SKM-1 treated with dmso at 0.1 percent for 144 hours (cell line): ENCODE data around the gene PSG5.
"Not testable (repeated sequence)": the region's sequence is repeated elsewhere in the genome, so short reads cannot be mapped to it uniquely, and the experiment has no call there.

ENCODE experiments used
- DNase-seq: peaks from one replicate; lab custom pipeline; 2025; ENCODE audit not compliant: unreplicated experiment; lab: John Stamatoyannopoulos, UW

PSG5 gene

DNA sequence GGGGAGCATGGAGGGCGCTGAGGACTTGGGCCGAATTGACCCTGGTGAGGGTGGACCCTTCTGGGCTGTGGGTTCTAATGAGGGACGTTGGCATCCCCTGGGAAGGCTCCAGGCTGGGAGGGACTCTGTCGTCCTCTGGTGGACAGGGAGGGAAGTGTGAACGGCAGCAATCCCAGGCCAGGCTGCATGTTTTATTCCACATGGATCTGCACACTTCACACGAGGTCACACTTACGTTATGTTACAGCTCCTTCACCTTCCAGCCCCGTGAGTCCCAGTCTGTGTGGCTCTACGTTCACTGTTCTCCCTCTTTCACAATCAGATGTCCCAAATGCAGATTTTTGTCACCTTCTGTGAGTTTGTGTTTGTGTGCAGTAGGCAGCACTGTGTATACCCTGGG is 1.8 kb upstream of the PSG5 start:
- DNase-seq = not testable (repeated sequence)

DNA sequence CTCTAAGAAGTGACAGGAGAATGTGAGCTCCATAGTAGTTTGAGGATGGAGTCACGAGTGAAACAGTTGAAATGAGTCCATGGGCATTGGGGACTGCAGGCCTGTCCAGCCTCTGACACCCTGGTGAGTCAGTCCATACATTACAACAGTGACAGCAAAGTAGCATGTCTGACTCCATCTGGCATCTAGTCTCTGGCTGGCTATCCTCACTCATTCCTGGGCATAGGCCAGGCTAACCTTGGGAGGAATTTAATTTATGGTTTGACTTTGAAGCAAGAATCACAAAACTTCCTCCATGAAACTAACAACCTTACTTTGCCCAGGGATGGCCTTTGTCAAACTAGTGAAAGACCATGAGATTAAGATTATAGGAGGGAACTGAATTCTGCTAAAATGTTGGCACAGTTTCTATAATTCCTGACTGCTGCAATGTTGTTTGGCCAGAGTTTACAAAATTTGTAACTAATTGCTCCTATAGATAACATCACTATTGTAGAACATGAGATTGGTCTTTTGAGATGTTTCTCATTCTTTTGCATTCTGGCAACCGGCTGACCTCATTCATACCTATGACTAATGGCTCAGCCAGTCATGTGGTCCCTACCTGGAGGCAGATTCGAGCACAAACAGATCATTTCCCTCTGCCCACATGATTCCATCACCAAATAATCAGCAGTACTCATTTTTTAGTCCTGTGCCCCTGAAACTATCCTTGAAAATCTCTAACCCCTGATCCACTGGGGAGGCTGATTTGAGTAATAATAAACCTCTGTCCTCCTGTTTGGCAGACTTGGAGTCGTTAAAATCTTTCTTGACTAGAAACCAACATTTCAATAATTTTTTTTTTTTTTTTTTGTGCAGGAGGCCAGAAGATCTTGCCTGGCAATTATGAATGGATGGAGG is 4.2 kb downstream of the PSG5 start:
- DNase-seq = not testable (repeated sequence)

DNA sequence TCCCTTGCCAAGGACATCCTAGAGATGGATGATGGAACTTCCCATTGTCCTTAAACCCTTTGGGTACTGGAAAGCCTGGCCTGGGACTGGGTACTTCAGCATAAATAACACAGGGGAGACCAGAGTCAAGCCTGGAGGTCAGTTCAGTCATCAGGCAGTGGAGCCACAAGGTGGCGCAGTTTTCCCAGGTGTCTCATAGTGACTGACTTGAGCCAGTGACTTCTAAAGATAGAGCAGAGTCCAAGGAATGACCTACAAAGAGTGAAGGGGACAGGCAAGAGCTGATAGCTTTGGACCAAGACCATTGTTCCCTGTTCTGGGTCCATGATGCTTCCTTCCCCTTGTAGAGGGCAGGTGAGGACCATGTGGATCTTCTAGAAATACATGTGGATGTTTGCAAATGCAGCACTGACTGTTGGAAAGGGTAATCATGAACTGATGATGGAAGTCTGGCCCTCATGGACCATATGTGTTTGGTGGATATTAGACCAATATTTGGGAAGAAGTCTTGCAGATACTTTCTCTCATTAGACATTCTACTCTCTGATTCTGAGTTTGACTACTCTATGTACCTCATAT is 6.7 kb downstream of the PSG5 start:
- DNase-seq = not testable (repeated sequence)

DNA sequence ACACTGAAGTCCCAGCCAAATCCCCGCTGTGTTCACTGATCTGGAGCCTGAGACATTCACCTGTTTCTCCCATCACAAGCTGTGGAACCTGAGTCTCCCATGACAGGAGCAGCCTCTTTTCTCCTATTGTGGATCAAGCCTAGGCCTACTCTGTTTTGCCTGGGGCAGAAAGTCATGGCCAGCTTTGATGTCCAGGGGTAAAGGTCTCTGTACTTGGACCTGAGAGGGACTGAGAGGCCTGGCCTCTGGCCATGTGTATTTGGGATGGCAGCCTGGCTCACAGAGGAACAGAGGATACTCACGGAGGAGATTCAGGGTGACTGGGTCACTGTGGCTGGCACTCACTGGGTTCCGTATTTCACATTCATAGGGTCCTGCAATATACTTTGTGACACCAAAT is 7.8 kb downstream of the PSG5 start:
- not testable (repeated sequence) for DNase-seq

DNA sequence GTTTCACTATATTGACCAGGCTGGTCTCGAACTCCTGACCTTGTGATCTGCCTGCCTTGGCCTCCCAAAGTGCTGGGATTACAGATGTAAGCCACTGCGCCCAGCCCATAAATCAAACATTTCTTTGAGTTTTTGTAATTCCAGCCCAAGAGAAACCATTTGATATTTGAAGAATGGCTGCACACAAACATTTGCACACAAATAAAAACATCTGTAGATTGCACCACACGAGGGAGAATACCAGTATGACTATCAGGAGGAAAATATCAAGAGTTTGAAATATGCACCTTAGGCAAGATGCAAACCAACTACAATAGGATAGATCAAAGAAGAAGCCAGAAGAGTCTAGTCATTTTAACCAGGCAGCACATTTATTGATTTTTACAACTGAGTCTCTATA is 20.4 kb downstream of the PSG5 start:
- not testable (repeated sequence) for DNase-seq

DNA sequence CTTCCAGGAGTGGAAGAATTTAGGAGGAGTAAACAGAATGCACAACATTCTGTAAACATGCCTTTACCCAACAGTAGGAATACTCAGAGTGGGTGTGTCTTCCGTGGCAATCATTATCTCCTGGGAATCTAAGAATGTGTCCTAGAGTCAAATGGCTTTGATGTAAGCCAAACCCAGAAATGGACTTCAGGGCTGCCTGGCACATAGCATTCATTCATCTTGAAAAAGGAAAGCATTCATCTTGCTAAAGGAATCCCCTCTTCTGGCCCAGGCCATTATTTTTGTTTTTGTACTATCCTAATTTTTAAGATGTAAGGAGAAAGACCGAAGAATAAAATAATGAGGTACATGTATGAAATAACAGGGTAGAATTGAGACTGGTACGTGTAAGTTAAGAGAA is 23.2 kb downstream of the PSG5 start:
- not testable (repeated sequence) for DNase-seq

DNA sequence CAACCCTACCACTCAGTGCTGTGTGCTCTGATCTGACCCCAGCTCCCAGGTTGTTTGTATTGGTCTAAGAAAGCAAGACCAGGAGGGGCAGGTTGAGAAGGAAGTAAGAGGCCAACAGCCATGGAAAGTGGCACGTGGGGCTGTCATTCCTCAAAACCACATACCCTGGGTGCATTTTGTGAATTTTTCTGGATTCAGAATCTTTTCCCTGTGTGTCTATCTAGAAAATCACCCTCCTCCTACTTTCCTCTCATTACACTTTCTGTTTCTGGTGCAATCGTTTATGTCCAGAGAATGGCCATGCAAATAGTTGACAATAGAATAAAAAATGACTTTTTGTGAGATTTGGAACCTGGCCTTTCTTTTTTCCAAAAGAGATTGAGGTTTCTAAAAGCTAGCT is 24.1 kb downstream of the PSG5 start:
- DNase-seq = not testable (repeated sequence)

DNA sequence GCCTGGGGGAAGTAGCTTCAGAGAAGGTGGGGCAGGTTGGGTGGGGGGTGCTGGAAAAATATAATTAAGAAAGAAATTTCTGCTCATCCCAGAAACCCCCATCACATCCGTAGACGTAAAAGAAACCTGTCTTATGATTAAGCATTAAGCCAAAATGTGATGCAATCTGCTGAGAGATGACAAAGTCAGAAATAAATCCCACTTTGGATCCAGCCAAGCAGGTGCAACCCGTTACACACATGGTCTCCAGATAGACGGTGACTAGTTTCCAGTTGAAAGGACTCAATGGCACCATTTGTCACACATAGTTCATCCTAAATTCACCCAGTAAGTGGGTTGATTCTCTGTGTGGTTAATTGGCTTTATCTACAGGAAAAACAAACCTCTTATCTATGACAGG is 34.1 kb downstream of the PSG5 start:
- DNase-seq = no peak

DNA sequence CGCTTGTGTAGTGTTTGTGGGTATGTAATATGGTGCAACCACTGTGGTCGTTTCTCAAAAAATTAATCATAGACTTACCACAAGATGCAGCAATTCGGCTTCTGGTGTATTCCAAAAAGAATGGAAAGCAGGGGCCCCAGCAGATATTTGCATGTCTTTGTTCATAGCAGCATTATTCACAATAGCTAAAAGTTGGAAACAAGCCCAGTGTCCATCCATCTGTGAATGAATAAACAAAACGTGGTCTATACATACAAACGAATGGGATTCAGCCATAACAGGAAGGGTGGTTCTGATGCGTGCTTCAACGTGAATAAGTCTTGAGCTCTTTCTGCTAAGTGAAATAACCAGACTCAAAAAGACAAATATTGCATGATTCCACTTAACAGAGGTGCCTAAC is 36.5 kb downstream of the PSG5 start:
- not testable (repeated sequence) for DNase-seq

DNA sequence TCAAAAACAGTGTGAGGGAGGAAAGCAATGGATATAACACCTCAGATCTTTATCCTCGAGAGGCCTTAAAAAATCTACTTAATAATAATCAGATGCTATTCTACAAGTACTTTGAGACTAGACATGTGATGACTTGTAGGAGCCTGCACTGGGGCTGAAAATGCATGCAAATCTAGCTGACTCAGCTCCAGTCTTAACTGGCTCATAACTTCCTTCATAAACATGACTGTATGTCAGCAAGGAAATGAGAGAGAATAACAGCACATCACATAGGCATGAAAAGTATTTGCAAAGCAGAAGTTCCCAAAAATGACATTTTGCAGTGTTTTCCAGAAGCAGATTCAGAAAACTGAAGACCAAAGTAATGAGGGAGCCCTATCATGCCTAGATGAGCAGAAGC is 38.1 kb downstream of the PSG5 start:
- DNase-seq = no peak

DNA sequence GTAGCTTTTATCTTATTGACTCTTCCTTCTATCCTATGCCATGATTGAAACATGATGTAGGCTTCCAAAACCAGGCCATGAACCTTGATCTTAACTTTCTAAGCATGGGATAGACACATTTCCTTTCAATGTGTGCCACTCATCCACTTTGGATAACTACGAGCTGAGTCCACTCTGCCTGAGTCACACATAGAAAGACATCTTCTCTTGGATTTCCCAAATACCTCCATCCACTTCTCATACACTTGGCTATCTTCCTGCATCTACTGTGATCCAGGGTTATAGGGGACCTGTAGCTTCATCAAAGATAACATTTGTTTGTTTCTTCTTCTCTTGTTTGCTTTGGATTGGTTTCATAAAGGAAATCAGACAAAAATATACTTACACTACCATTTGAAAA is 44.6 kb downstream of the PSG5 start:
- not testable (repeated sequence) for DNase-seq

DNA sequence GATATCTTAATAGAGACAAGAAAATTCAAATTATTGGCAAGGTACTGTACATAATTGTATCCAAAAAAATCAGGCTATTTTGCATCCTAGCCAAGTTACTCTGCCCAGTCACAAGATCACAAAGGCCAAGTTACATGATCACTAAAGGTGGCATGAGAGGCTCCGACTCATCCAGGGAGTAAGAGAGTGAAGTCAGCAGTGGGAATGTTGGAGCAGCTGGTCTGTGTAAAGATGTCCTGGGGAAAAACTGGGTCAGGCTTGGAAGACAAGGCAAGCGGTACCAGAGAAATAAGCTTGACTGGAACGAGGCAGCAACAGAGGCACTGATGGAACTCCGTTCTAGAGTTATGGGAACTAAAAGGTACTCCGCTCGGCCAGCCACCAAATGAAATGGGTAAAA is 53.6 kb downstream of the PSG5 start:
- no peak for DNase-seq

DNA sequence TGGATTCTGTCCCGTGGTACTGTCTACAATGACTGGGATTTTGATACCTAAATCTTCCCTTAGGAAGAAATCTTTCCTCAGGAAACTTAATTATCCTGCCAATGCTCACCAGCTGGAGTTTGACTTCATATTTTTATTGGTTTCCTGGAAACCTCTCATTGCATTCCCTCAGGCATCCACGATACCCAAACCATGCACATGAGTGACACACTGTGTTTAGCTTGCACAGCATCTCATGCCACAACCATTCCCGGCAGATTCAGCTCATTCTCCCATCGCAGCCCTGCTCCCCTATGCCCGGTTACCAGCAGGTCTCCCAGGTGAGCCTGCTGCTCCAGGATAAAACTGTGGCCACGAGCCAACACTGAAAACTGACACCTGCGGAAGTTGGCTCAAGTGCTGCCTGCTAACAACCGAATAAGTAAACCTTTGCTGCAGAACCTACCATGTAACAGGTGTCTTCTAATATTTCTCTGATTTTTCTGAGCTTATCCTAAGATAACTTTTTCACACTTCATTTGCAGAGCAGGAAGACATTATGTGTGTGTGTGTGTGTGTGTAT is 55.0 kb downstream of the PSG5 start:
- DNase-seq = not testable (repeated sequence)

DNA sequence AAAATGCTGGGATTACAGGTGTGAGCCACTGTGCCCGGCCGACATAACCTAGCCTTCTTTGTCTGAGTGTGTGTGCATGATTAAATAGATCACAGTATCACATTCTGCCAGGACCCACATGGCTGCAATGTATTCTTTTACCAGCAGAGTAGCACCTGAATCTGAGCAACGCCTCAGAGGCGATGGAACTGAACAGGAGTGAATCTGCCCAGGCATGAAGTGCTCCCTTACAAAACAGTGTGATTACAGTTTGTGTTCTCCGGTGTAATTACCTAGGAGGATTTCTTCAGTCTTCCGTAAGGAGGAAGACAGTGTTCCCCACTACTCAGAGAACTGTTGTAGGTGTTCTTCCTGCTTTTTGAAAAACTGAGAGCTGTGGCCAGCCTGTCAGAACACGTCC is 57.1 kb downstream of the PSG5 start:
- DNase-seq = not testable (repeated sequence)

DNA sequence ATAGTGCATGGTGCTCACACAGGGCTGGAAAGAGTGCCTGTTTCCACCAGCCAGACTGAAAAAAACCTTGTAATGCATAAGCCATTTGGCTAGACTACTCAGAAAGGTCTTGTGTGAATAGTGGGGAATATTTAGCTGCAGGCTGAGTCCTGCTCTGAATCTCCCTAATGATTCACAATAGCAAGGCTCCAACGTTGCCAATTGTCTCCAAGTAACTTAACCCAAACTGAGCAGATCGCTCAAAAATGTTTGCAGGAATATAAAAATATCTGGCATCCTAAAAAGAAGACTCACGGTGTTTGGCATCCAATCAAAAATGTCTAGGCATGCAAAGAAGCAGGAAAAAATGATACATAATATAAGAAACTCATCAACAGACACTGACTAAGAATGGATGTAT is 59.0 kb downstream of the PSG5 start:
- not testable (repeated sequence) for DNase-seq

DNA sequence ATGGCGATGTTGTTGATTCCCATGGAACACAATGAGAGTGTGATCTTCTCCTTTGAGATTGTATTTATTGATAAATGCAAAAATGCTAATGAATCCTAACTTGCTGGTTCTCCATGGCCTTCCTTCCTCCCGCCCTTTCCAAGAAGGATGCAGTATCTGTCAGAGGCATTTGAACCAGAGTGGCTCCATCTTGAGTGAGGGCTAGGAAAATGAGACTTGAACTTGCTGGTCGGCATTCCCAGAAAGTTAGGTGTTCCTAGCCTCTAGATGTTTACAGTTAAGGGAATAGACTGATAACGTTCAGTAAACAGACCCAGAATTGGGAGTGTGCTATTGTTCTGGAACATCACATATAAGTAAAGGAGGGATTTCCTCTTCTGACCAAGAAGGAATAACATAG is 59.6 kb downstream of the PSG5 start:
- DNase-seq = no peak

DNA sequence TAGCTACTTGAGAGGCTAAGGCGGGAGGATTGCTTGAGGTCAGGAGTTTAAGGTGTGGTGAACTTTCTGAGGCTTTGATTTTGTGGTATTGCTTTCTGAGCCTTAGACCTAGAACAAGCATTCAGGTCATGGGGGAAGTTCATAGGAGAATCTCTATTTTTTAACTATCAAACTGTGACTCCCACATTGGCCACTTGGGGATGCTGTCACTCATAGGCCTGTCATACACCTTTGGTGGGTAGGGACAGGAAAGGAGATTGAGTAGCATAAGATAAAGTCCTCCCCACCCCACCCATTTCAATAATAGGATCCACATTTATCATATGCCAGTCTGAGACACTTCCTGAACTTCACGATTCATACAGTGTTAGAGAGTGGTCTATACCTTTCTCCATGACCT is 62.0 kb downstream of the PSG5 start:
- DNase-seq = no peak

DNA sequence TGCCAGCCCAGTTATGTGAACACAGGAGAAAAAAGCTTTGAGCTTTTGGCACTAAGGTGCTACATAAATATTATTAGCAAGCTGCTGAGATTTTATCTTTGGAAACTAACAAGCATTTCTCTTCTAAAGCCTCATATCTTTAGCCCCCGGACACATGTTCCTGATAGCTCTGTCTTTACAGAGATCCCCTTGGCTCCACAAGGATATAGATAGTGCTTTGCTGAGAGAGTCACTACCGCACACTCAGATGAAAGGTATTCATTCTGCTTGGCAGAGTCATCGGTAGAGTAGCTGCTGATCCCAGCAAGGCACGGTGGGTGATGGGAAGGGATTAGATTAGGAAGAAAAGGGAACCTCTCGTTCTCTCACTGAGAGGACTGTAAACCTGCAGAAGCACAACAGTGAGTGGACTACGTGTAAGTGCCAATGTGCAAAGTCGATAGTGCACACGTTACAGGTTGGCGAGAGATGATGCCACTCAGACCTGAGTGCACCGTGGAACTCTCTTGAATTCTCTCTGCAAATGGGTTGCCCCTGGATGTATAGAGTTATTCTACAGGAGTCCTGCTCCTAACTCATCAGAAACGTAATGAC is 65.8 kb downstream of the PSG5 start:
- DNase-seq = not testable (repeated sequence)

DNA sequence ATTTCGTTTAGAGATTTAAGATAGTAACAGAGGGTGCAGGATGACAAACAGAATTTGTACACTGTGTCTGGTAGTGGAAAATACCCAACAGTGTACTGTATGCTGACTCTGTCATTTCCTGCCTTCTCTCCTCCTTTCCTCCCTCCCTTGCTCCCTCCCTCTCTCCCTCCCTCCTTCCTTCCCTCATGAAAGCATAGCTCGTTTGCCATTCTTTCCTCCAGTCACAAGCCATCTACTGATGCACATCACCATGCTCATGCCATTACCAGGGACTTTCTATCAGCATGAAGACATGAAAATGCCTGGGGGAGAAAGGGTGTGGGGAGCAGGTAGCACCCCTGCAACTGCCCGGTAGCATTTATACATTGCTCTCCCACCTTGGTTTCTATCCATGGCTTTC is 66.8 kb downstream of the PSG5 start:
- not testable (repeated sequence) for DNase-seq
